Measurements from ENCODE around the gene CYS1. TPM values are rescaled to one million over a fixed set of nuclear protein-coding genes. Genes with fewer than 3 reads are reported as not detected.

Gene CYS1
- total and polyA plus RNA-seq, 2 donors (not counting 3 experiments of a cell fraction or from before 2014, with no cell fraction given): not detected

DNA sequence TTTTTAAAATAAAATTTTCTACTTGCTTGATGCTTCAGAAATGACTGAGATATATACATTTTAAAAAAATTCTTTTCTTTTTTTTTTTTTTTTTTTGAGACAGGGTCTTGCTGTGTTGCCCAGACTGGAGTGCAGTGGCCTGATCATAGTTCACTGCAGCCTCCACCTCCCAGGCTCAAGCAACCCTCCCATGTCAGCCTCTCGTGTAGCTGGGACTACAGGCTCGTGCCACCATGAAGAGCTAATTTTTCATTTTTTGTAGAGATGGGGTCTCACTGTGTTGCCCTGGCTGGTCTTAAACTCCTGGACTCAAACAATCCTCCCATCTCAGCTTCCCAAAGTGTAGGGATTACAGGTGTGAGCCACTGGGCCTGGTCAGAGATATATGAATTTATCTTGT, 12.9 kb downstream of the CYS1 start:
- no peak overlapping the region for H3K9ac ChIP-seq (replicated peaks; ENCODE audit: extremely low read depth, insufficient read depth, low read length)
- no peaks in the 10 kb centered on the region for H3K27me3 ChIP-seq (ENCODE audit: control insufficient read depth in 2 of 2, insufficient read depth in 2 of 2, low read length in 2 of 2)
- POLR2A ChIA-PET: no interaction called here
- TF ChIP-seq MYC (IDR thresholded peaks at IDR 0.05; ENCODE audit: low read depth, low read length) (no peak), FOS (IDR thresholded peaks at IDR 0.05; ENCODE audit: borderline replicate concordance, insufficient read depth, low read length) (no peak), JUN (IDR thresholded peaks at IDR 0.05; ENCODE audit: borderline replicate concordance, insufficient read depth, insufficient read length, low read depth) (no peak), POLR2A (IDR thresholded peaks at IDR 0.05; ENCODE audit: low read depth, low read length) (no peak)
- no peaks in the 10 kb centered on the region for H3K9me3 ChIP-seq (replicated peaks; ENCODE audit: control insufficient read depth, insufficient read depth, low read length)
- H4K20me1 ChIP-seq (replicated peaks; ENCODE audit: control insufficient read depth, extremely low read depth, insufficient read depth, low read length): no peaks in the 10 kb centered on the region
- H3K4me1 ChIP-seq (ENCODE audit: control insufficient read depth, extremely low read depth, insufficient read depth, low read length): no peaks in the 10 kb centered on the region
- FAIRE-seq: no peak
- no peak overlapping the region for H3K4me3 ChIP-seq (replicated peaks in 1 of 3; ENCODE audit: insufficient read depth in 1 of 3, low read depth in 1 of 3, low read length in 3 of 3)
- no peak overlapping the region for H2AFZ ChIP-seq (ENCODE audit: low read depth, low read length)
- H3K4me2 ChIP-seq (ENCODE audit: insufficient read depth, low read length): no peak overlapping the region
- no peaks in the 10 kb centered on the region for H3K79me2 ChIP-seq (ENCODE audit: control insufficient read depth, insufficient read depth, low read length)
- H3K9me1 ChIP-seq (replicated peaks; ENCODE audit: control insufficient read depth, extremely low read depth, insufficient read depth, low read length): no peaks in the 10 kb centered on the region
- no TSS peak for BruUV-seq (replicated peaks)
- intact Hi-C loops (cut with micrococcal nuclease) (no loop called here), dilution Hi-C loops (cut with MboI; ENCODE audit: extremely low pct_ligation_motif_present, low sequenced_read_pairs) (no loop called here)
- H3K27ac ChIP-seq (ENCODE audit: insufficient read depth, low read depth, low read length): no peak overlapping the region
- no peak for DNase-seq (ENCODE audit: low read depth, low spot score)
- no peaks in the 10 kb centered on the region for H3K36me3 ChIP-seq (ENCODE audit: control insufficient read depth in 2 of 2, extremely low read depth in 1 of 2, insufficient read depth in 2 of 2, low read length in 2 of 2)
- CTCF ChIA-PET: interaction anchor here (1.7 to 11.8 kb wide), 4 partner anchors 10 to 367 kb away, joined by 6 to 565 read pairs (median 247); no protein-coding TSS in a partner anchor

DNA sequence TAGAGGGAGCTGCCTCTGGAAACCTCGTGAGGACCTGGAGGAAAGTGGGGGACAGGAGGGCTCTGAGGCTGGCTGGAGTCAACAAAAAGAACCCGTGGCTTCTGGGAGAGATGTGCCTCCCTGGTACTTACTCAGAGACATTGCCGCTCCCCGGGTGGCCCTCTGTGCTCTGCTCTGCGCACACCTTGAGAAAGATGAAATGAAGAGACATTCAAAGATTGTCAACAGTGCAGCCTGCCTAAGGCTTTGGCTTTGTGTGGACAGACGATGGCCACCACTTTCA, 14.5 kb downstream of the CYS1 start:
- ChIA-PET CTCF (interaction anchor here (1.0 to 1.7 kb wide), 4 partner anchors 9 to 343 kb away, joined by 3 to 6 read pairs (median 5); partner anchors contain the start of gene CYS1), POLR2A (no interaction called here)
- DNase-seq (ENCODE audit: low read depth, low spot score) (no peak), FAIRE-seq (no peak)
- no peak overlapping the region for H3K4me3 ChIP-seq (replicated peaks in 1 of 3; ENCODE audit: insufficient read depth in 1 of 3, low read depth in 1 of 3, low read length in 3 of 3)
- no peak overlapping the region for H3K9ac ChIP-seq (replicated peaks; ENCODE audit: extremely low read depth, insufficient read depth, low read length)
- no peaks in the 10 kb centered on the region for H3K79me2 ChIP-seq (ENCODE audit: control insufficient read depth, insufficient read depth, low read length)
- no peaks in the 10 kb centered on the region for H3K4me1 ChIP-seq (ENCODE audit: control insufficient read depth, extremely low read depth, insufficient read depth, low read length)
- no peaks in the 10 kb centered on the region for H3K27me3 ChIP-seq (ENCODE audit: control insufficient read depth in 2 of 2, insufficient read depth in 2 of 2, low read length in 2 of 2)
- H4K20me1 ChIP-seq (replicated peaks; ENCODE audit: control insufficient read depth, extremely low read depth, insufficient read depth, low read length): no peaks in the 10 kb centered on the region
- BruUV-seq (replicated peaks): no TSS peak
- no peaks in the 10 kb centered on the region for H3K9me3 ChIP-seq (replicated peaks; ENCODE audit: control insufficient read depth, insufficient read depth, low read length)
- H3K36me3 ChIP-seq (ENCODE audit: control insufficient read depth in 2 of 2, extremely low read depth in 1 of 2, insufficient read depth in 2 of 2, low read length in 2 of 2): no peaks in the 10 kb centered on the region
- no peak overlapping the region for H2AFZ ChIP-seq (ENCODE audit: low read depth, low read length)
- dilution Hi-C loops (cut with MboI; ENCODE audit: extremely low pct_ligation_motif_present, low sequenced_read_pairs) (no loop called here), intact Hi-C loops (cut with micrococcal nuclease) (no loop called here)
- H3K27ac ChIP-seq (ENCODE audit: insufficient read depth, low read depth, low read length): no peak overlapping the region
- TF ChIP-seq FOS (IDR thresholded peaks at IDR 0.05; ENCODE audit: borderline replicate concordance, insufficient read depth, low read length) (no peak), GATA2 (IDR thresholded peaks at IDR 0.05; ENCODE audit: insufficient read depth, insufficient read length, low read depth, low read length) (no peak), POLR2AphosphoS5 (IDR thresholded peaks at IDR 0.05; ENCODE audit: insufficient read depth, low read depth, low read length) (no peak), JUN (IDR thresholded peaks at IDR 0.05; ENCODE audit: borderline replicate concordance, insufficient read depth, insufficient read length, low read depth) (no peak), POLR2A (IDR thresholded peaks at IDR 0.05; ENCODE audit: low read depth, low read length) (no peak), EZH2 (IDR thresholded peaks at IDR 0.05; ENCODE audit: borderline replicate concordance, low read depth, low read length, severe bottlenecking) (no peak), MYC (IDR thresholded peaks at IDR 0.05; ENCODE audit: low read depth, low read length) (no peak)
- TF ChIP-seq, protein P1, sequence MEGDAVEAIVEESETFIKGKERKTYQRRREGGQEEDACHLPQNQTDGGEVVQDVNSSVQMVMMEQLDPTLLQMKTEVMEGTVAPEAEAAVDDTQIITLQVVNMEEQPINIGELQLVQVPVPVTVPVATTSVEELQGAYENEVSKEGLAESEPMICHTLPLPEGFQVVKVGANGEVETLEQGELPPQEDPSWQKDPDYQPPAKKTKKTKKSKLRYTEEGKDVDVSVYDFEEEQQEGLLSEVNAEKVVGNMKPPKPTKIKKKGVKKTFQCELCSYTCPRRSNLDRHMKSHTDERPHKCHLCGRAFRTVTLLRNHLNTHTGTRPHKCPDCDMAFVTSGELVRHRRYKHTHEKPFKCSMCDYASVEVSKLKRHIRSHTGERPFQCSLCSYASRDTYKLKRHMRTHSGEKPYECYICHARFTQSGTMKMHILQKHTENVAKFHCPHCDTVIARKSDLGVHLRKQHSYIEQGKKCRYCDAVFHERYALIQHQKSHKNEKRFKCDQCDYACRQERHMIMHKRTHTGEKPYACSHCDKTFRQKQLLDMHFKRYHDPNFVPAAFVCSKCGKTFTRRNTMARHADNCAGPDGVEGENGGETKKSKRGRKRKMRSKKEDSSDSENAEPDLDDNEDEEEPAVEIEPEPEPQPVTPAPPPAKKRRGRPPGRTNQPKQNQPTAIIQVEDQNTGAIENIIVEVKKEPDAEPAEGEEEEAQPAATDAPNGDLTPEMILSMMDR (IDR thresholded peaks at IDR 0.05; ENCODE audit: extremely low read depth in 1 of 2, insufficient read depth in 1 of 2, low read depth in 1 of 2, low read length in 2 of 2): no peak
- TF ChIP-seq, protein P2, sequence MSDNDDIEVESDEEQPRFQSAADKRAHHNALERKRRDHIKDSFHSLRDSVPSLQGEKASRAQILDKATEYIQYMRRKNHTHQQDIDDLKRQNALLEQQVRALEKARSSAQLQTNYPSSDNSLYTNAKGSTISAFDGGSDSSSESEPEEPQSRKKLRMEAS (IDR thresholded peaks at IDR 0.05; ENCODE audit: insufficient read depth, insufficient read length): no peak
- H3K9me1 ChIP-seq (replicated peaks; ENCODE audit: control insufficient read depth, extremely low read depth, insufficient read depth, low read length): no peaks in the 10 kb centered on the region
- no peak overlapping the region for H3K4me2 ChIP-seq (ENCODE audit: insufficient read depth, low read length)

Data from endothelial cell of umbilical vein (primary cell).